GM21423 (cell line): ENCODE data around the gene ZNF217.
"Not testable (repeated sequence)": the region's sequence is repeated elsewhere in the genome, so short reads cannot be mapped to it uniquely, and the experiment has no call there.

Experiments used
- ATAC-seq: cut with Tn5 transposase; IDR thresholded peaks from one replicate; pipeline ENCODE4 v1.9.1; 2021; ENCODE audit warnings: mild to moderate bottlenecking, moderate library complexity; ENCODE audit not compliant: unreplicated experiment

Gene ZNF217

DNA sequence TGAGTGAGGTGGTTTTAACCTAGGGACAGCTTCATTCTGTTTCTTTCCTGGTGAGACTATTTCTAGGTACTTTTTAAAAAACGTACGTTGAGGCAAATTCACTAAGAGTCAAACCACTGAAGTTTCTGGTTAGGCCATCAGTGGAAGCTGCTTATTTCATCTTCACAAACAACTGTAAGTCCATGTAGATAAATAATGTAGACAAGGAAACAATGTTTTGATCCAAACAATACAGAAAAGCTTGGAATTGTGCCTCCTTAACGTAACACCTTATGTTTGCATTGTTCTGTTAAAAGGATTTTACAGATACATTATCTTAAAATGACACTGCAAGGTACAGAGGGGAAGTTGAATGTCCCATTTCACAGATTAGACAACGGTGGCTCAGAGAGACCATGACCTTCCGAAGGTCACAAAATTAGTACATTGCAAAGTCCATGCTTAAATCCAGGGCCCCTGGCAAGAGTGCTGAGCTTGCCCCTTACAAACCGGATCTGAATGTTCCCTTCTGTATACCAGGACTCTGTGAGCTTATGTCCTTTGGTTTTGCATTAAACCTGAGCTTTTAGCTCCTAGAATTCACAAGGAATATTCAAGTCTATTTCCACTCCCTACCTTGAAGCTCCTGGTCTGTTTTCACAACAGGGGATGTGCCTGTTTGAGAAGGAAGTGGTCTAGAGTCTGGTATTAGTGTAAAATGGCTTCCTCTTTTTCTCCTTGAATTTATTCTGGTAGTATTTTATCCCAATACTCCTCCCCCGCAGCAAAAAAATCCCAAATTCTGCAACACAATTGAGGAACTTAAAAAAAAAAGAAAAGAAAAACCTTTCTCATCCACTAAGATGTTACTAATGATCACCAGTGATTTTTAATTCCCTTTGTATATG lies 28.9 kb upstream of the ZNF217 start:
- ATAC-seq = no peak

DNA sequence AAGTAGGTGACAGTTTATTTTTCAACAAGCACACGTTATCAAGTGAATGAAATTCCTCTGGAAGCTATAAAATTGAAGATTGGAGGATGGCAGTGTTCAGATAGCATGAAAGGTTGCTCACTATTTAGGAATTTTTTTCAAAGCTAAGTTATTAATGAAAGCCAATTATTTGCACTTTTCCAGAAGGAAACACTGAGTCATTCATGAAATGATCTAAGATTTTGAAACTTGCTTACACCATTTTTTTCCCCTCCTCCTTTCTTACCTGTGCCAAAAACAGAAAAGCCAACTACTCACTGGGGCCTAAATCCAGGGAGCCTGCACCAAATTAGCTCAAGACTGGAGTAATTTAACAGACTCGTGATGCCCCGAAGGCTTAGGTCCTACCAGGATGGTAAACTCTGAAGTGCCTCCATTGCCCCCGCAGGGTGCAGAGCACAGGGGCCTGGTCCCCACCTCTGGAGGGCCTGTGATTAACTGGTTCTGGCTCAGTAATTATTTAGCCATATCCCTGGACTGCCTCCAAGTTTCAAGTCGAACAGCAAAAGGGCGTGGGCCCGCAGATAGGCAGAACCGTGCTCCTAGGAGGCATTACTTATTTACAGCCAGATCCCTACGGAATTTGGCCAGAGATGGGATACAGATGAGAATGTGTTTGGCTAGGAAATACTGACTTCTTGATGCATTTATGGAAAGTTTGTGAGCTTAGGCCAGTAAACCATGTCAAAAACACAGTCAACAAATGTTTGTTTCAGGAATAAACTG lies 28.0 kb upstream of the ZNF217 start:
- no peak for ATAC-seq

- not testable (repeated sequence) for ATAC-seq
These were observed 24.9 kb upstream of the ZNF217 start for GRCh38 chr20:53618490-53619000.

DNA sequence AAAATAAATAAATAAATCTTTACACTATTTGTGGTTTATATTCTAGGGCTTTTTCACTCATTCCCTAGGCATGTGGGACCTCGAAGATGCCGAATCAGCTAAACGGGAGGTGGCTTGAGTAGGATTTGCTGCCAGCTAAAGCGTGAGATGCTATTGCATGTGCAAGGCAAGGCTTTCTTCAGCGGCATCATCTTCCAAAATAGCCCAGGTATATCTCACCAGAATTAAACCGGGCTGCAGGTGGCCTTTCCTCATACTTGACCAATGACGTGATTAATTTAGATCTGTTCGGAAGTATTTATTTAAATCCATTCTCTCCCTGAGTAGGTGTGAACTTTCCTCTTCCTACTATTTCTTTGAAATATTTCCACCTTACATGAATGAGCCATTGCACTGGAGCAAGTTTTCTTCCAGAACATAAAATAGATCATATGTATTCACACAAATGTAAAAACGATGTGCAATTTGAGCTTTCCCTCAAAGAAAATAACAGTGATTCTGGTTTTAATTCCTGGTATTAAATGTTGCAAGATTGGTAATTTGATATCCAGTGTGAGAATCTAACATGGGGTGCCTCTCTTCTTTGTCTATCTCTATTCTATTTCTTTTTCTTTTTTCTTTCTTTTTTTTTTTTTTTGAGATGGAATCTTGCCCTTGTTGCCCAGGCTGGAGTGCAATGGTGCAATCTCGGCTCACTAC lies 24.3 kb upstream of the ZNF217 start:
- ATAC-seq = no peak

- not testable (repeated sequence) for ATAC-seq
These were observed 22.9 kb upstream of the ZNF217 start for GRCh38 chr20:53616489-53616888.

DNA sequence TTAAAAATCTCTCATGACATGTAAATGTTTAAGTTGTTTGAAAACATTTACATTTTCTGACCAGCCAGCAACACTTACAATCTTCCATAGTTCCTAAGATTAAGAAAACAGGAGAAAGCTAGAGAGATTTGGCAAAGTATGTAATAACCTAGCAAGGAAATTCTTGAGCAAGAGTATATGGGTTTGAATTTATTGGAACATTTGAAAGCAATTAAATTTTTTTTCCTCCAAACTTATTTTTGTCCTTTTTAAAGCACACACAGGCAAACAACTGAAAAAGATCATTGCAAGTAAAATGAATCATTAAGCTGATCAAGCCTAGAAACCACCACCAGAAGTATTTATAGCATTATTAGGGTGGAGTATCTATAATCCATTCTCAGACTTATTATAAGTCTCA lies 20.1 kb upstream of the ZNF217 start:
- no peak for ATAC-seq

DNA sequence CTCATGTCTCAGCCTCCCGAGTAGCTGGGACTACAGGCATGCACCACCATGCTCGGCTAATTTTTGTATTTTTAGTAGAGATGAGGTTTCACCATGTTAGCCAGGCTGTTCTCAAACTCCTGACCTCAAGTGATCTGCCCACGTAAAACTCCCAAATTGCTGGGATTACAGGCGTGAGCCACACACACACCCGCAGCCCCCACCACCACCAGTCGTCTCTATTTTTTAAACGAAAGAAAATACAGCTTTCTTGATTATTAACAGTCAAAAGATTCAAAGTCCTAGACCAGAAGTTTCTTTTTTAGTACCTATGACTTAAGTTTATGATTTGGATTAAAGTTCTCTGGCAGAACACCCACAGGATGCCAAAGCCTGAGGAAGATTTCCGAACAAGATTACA lies 18.6 kb upstream of the ZNF217 start:
- ATAC-seq = not testable (repeated sequence)

GRCh38 chr20:53611449-53611894 lies 17.8 kb upstream of the ZNF217 start:
- ATAC-seq = no peak

GRCh38 chr20:53609491-53610445 lies 16.1 kb upstream of the ZNF217 start:
- no peak for ATAC-seq

GRCh38 chr20:53608456-53609452 lies 15.1 kb upstream of the ZNF217 start:
- ATAC-seq = no peak

- ATAC-seq = no peak
These were observed 14.4 kb upstream of the ZNF217 start for GRCh38 chr20:53608071-53608455.

- ATAC-seq = no peak
These were observed 12.8 kb upstream of the ZNF217 start for GRCh38 chr20:53606364-53606985.

- not testable (repeated sequence) for ATAC-seq
These were observed 11.8 kb upstream of the ZNF217 start for GRCh38 chr20:53605401-53605800.

DNA sequence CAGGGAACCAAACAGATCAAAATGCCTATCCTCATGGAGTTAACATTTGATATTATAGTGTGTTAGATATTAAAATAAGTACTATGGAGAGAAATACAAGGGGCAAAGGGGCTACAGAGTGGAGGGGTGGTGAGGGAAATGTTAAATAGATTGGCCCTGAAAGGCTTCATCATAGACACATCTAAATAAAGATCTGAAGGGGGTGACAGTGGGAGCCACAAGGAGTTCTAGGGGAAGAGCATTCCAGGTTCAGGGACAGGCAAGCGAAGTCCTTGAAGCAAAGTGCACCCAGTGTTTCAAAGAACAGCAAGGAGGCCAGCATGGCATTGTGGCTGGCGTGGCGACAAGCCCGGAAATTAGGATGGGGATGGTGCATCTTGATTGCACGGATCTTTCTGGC lies 11.2 kb upstream of the ZNF217 start:
- ATAC-seq = not testable (repeated sequence)

DNA sequence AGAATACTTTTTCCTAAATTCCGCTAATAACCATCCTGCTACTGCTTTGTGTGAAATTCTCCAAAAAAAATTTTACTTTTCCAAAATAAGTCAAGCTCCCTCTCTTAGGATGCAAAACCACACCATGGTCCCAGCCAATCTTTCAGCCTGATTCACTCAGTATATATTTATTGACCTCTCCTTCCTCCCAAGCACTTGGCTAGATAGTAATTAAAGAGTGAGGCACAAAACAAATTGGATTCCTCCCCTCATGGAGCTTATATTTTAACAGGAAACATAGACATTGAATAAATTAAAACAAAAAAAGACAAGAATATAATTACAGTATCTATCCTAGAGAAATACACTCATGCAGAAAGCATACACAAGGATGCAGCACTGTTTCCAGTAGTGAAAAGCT lies 9.0 kb upstream of the ZNF217 start:
- ATAC-seq = no peak

GRCh38 chr20:53599910-53600632 lies 6.4 kb upstream of the ZNF217 start:
- ATAC-seq = no peak

GRCh38 chr20:53599378-53599777 lies 5.7 kb upstream of the ZNF217 start:
- ATAC-seq = no peak

DNA sequence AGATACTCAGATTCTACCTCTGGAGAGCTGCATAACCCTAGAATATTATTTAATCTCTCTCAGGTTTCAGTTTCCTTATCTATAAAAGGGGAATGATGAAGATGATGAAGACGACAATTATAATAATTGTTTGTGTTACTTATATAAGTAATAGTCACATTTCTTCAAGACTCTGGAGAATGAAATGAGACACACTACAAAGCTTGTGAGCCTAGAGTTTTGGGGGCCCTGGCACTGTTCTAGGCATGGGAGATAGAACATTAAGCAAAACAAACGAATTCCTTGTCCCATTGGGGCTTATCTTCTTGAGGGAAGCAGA lies 5.4 kb upstream of the ZNF217 start:
- ATAC-seq = no peak
